T-helper 17 cell (primary cell): Measurements from ENCODE around the gene FAM72C. TPM values are rescaled to one million over a fixed set of nuclear protein-coding genes. Genes with fewer than 3 reads are reported as not detected.
"Not testable (repeated sequence)": the region's sequence is repeated elsewhere in the genome, so short reads cannot be mapped to it uniquely, and the experiment has no call there.

ENCODE experiments used
- ATAC-seq: fragments of 150-1000 bp; cut with Tn5 transposase; 2 replicates; pipeline ENCODE4 v1.10.0; 2021; ENCODE audit warnings: mild to moderate bottlenecking, moderate library complexity
- DNase-seq, 3 donors: peaks; one replicate each; pipeline versions ENCODE4 v3.0.0 to v3.0.0-alpha.2; 2020 to 2021
- H3K9me3 ChIP-seq: one replicate; pipeline ENCODE4 v1.7.0; 2013; ENCODE audit warnings: low read length, mild to moderate bottlenecking; ENCODE audit not compliant: control insufficient read depth, poor library complexity, severe bottlenecking
- H3K27ac Mint-ChIP-seq: one replicate; pipeline ENCODE4 v1.8.0; 2022; ENCODE audit warnings: mild to moderate bottlenecking, moderate library complexity, mixed read lengths
- H3K27me3 Mint-ChIP-seq: one replicate; pipeline ENCODE4 v1.8.0; 2022; ENCODE audit warnings: mixed read lengths
- H3K36me3 Mint-ChIP-seq: one replicate; pipeline ENCODE4 v1.8.0; 2022; ENCODE audit warnings: low read depth, mixed read lengths
- H3K4me1 Mint-ChIP-seq: one replicate; pipeline ENCODE4 v1.8.0; 2022; ENCODE audit warnings: mild to moderate bottlenecking, mixed read lengths
- H3K4me3 Mint-ChIP-seq: one replicate; pipeline ENCODE4 v1.8.0; 2022; ENCODE audit warnings: mild to moderate bottlenecking, moderate library complexity, mixed read lengths
- total RNA-seq, 4 donors: library from RNA in 2 of 4; stranded (reverse) in 2 of 4; gene quantifications; one replicate each; pipeline ENCODE4 v1.2.3 and lab custom pipeline; 2022 to 2026

FAM72C gene
- total RNA-seq (under 1 TPM in 1 of 2 donors, not detected in 1; 0.30 TPM), total RNA-seq (lab: John Stamatoyannopoulos, UW) (0 to 0.08 reads per million in 2 donors)

- H3K4me3 Mint-ChIP-seq, H3K9me3 ChIP-seq, H3K27me3 Mint-ChIP-seq, H3K4me1 Mint-ChIP-seq, DNase-seq, H3K36me3 Mint-ChIP-seq, H3K27ac Mint-ChIP-seq: not testable (repeated sequence)
- ATAC-seq = peak; percentile 85
Measured at GRCh38 chr1:143971924-143972700, at the start of gene FAM72C. Gene FAM72C, minus strand, starts transcription at chr1:143971986. Its CDS starts 845 bp downstream, at chr1:143971141.

GRCh38 chr1:144020001-144020738 is 48.4 kb upstream of the FAM72C start:
- peak; percentile 44 for ATAC-seq
- not testable (repeated sequence) for DNase-seq, H3K4me1 Mint-ChIP-seq, H3K27me3 Mint-ChIP-seq, H3K4me3 Mint-ChIP-seq, H3K36me3 Mint-ChIP-seq, H3K9me3 ChIP-seq, H3K27ac Mint-ChIP-seq

GRCh38 chr1:144019101-144019500 is 47.3 kb upstream of the FAM72C start:
- DNase-seq, H3K4me3 Mint-ChIP-seq, H3K36me3 Mint-ChIP-seq, H3K4me1 Mint-ChIP-seq, H3K9me3 ChIP-seq, ATAC-seq, H3K27me3 Mint-ChIP-seq, H3K27ac Mint-ChIP-seq: not testable (repeated sequence)

GRCh38 chr1:144015180-144015966 is 43.6 kb upstream of the FAM72C start:
- H3K36me3 Mint-ChIP-seq, H3K27ac Mint-ChIP-seq, H3K4me1 Mint-ChIP-seq, ATAC-seq, H3K4me3 Mint-ChIP-seq, DNase-seq, H3K27me3 Mint-ChIP-seq, H3K9me3 ChIP-seq: not testable (repeated sequence)

- not testable (repeated sequence) for H3K27me3 Mint-ChIP-seq, H3K27ac Mint-ChIP-seq, ATAC-seq, H3K36me3 Mint-ChIP-seq, H3K4me1 Mint-ChIP-seq, H3K9me3 ChIP-seq, DNase-seq, H3K4me3 Mint-ChIP-seq
Measured at GRCh38 chr1:144014528-144014927, 42.7 kb upstream of the FAM72C start.

GRCh38 chr1:144014121-144014520 is 42.3 kb upstream of the FAM72C start:
- H3K9me3 ChIP-seq, H3K4me1 Mint-ChIP-seq, ATAC-seq, DNase-seq, H3K36me3 Mint-ChIP-seq, H3K27me3 Mint-ChIP-seq, H3K4me3 Mint-ChIP-seq, H3K27ac Mint-ChIP-seq: not testable (repeated sequence)

GRCh38 chr1:144012168-144012733 is 40.5 kb upstream of the FAM72C start:
- H3K36me3 Mint-ChIP-seq, H3K9me3 ChIP-seq, DNase-seq, H3K27me3 Mint-ChIP-seq, H3K4me1 Mint-ChIP-seq, H3K4me3 Mint-ChIP-seq, H3K27ac Mint-ChIP-seq: not testable (repeated sequence)
- ATAC-seq = peak; percentile 84

- DNase-seq, H3K4me1 Mint-ChIP-seq, H3K27me3 Mint-ChIP-seq, H3K9me3 ChIP-seq, H3K36me3 Mint-ChIP-seq, H3K4me3 Mint-ChIP-seq, H3K27ac Mint-ChIP-seq: not testable (repeated sequence)
- peak; percentile 55 for ATAC-seq
Measured at GRCh38 chr1:144009410-144009809, 37.6 kb upstream of the FAM72C start.

GRCh38 chr1:144004259-144004658 is 32.5 kb upstream of the FAM72C start:
- not testable (repeated sequence) for H3K27ac Mint-ChIP-seq, ATAC-seq, H3K36me3 Mint-ChIP-seq, H3K4me3 Mint-ChIP-seq, DNase-seq, H3K4me1 Mint-ChIP-seq, H3K9me3 ChIP-seq, H3K27me3 Mint-ChIP-seq

- not testable (repeated sequence) for H3K27me3 Mint-ChIP-seq, H3K27ac Mint-ChIP-seq, H3K4me3 Mint-ChIP-seq, DNase-seq, H3K36me3 Mint-ChIP-seq, ATAC-seq, H3K9me3 ChIP-seq, H3K4me1 Mint-ChIP-seq
Measured at GRCh38 chr1:144003306-144004029, 31.7 kb upstream of the FAM72C start.

GRCh38 chr1:144002141-144002881 is 30.5 kb upstream of the FAM72C start:
- not testable (repeated sequence) for DNase-seq, H3K4me3 Mint-ChIP-seq
- peak; percentile 58 for ATAC-seq

GRCh38 chr1:144001077-144001476 is 29.3 kb upstream of the FAM72C start:
- not testable (repeated sequence) for H3K27ac Mint-ChIP-seq, DNase-seq, H3K36me3 Mint-ChIP-seq, H3K4me1 Mint-ChIP-seq, H3K27me3 Mint-ChIP-seq, ATAC-seq, H3K4me3 Mint-ChIP-seq, H3K9me3 ChIP-seq

More at GRCh38 chr1:144002141-144002881, 30.5 kb upstream of the FAM72C start:
- H3K36me3 Mint-ChIP-seq, H3K27me3 Mint-ChIP-seq, H3K9me3 ChIP-seq, H3K4me1 Mint-ChIP-seq, H3K27ac Mint-ChIP-seq: not testable (repeated sequence)
